Activated CD8-positive, alpha-beta memory T cell treated with anti-CD3 and anti-CD28 coated beads for 48 hours (primary cell): ENCODE data around the gene SEPTIN6.
"Not testable (repeated sequence)": the region's sequence is repeated elsewhere in the genome, so short reads cannot be mapped to it uniquely, and the experiment has no call there.

Experiments
- DNase-seq, 3 experiments: peaks; one replicate each; pipeline ENCODE4 v3.0.0-alpha.2; 2020; ENCODE audit warnings: low read depth in 2 of 3, low spot score in 2 of 3

The SEPTIN6 gene

DNA sequence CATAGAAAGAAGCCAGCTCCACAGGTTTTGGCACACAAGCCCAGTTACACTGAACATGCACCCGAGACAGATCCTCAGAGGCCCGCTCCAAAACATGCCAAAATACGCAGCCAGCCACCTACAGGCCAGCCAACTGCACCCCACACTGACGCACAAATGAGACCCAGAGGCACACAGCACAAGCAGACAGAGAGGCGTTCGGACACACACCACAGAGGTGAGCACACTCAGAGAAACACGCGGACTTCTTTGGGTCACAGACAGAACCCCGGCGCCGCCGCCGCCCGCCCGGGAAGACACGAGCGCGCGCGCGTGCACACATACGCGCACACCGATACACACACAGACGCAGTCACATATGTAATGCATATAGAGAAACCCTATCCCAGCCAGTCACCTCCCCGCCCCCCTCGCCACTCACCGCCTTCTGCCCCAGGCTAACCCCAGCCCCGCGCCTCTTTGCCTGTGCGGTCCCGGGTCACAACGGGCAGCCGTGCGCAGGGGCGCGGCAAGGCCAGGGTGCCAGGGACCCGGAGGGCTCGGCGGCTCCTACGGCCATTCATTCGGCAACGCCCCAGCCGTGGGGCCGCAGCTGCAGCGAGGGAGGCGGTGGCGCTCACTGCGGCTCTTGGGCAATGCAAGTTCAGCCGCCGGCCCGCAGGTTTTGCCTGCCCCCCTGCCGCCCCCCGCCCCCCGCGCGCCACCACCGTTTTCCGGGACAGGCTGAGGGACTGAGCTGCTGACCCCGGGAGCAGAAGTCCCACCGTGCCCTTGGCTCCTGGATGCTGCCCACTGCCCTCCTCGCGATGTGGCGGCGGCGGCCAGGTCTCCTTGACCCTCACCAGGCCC, 553 bp downstream of the SEPTIN6 start:
- no peak for DNase-seq

DNA sequence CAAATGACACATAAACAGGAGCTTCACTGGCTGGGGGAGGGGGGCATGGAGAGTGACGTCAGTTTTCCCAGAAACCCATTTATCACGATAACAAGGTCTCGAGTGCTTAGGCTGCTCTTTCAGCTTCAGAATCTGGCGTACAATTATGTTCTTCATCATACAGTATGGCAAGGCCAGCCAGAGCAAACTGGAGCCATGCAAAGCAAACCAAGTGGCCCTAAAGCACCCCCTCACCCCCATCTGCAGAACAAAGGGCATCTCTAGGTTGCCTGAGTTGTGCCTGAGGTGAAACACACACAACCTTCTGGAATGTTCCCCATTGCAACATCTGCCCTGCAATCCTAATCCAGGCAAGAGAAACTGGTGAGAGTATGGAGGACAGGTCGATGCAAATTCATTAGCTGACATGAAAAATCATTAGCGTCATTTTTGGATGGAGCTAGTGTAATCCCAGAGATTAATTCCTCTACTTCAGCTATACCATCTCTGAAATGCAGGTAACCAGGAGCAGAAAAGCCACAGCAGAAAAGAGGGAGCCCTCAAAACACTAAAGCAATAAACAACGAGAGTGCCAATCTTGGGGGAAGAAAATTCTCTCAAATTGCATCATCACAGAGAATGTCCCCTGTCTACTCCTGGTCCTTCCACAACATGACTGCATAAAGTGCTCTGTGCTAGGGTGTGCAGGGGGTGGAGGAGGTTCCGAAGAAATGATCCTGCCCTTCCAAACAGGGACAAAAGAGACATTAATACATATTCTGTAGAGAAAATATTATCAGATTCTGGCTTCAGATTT, 1.8 kb downstream of the SEPTIN6 start:
- DNase-seq: no peak

DNA sequence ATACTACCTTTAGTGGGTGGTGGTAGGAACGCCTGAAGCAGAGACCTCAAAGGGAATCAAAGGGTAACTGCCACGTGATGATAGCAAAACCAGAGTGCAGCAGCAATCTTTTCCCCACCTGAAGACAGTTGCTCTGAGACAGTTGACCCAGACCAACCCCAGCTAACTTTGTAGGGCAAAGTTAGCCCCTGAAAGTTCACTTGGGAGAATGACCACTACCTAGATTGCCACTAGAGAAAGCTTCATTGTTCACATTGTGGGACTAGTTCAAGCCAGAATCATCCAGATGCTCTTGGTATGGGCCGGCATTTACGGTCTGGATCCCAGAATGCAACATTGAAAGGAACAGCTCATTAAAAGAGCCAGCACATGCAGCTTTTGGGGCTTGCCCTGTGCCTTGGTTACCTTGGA, 4.1 kb downstream of the SEPTIN6 start:
- no peak for DNase-seq

DNA sequence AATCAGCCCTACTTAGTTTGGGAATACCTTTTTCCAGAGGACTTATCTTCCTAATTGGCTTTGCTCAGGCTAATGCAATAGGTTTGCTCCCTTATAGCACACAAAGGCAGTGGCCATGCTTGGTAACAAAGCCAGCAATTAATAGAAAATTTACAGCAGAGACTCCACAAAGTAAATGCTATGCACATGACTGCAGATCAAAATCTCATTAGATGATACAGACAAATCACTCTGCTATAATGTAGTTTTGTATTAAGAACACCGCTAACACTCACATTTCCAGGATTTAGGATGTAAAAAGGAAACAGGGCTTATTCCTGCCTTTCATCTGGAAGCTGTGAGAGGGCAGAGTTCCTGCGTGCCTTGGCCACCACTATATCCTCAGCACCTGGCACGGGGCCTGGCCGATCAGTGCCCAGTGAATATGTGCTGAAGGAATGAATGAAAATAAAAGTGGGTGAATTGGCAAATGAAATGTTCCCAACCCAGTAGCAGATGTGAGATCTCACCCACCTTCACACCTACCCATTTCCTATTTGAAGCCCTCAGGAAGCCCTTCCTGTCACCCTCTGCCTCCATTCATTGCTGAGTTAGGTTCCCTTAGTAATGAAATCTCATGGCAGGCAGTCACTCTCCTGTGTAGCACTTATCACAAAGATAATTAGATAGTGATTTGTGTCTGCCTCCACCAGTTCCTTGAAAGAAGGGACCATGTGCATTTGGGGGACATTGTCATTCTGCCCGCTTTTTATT, 5.1 kb downstream of the SEPTIN6 start:
- DNase-seq: no peak

DNA sequence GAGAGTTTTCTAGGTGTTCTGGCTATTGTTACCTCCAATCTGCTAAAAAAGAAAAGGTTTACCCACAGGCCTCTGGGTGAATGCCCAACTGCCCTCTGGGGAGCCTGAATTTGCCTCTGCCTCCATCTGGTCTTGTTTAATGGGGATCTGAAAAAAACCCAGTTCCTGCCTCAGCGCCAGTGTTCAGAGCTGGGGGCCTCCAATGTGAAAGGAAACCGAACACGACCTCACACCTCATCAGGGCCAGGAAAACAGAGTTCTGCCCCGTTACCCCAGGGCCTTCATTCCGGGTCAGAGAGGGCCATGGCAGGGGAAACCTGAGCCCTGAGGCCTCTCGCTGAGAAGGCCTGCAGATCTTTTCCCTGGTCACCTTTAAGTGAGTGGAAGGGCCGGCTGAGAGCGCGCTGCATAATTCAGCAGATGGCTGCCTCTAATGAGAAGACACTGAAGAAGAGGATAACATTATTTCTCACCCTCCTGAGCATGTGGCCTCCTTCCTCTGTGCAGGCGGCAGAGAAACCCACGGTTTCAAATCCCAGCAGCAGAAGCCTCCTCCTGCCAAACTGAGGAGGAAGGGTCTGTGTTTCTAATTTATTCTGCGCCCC, 6.8 kb downstream of the SEPTIN6 start:
- no peak for DNase-seq

DNA sequence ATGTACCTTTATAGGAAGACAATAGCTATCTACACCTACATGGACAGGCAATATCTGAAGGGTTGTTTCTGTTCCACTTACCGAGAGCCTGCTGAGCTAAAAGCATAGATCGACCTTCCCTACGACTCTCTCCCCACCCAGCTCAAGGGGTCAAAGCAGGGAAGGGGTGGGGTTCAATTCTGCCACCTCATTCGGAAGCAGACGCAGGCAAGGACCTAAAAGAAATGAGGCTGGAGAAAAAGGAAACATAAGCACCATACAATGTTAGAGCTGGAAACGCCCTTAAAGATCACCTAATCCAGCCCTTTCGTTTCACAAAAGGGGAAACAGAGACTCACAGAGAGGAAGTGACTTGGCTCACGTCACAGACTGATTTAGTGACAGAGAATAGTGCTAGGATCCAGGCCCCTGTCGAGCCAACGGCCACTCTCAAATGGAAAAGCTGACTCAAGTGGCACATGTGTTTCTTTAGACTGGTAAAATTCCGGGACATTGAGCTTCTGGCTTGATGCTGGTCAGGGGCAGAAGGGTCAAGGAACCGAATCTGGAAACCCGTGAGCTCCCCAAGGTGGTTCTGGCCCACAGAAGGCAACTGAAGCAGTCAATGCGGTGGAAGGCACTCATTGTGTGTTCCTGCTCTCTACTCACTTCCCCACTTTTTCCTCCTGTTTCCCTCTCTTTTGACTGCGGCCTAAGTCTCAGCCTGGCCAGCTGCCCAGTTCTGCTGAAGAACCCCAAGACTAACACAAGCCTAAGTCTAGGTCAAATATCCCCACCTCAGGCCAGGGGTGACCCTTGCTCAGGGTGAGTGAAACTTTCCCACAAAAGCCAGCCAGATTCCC, 7.5 kb downstream of the SEPTIN6 start:
- no peak for DNase-seq

DNA sequence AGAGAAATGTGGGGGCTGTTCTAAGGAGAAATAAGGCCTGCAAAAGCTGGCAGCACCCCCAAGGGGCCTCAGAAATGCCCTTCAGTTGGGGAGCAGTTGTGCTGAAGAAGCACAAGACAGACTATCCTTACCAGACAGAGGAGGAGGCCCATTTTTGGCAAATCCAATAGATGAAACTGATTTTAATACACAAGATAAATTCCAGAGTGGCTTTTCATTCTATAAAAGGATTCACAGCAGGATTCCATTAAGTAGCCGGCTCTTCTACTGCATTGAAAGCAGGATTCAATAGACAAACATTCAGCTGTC, 8.1 kb downstream of the SEPTIN6 start:
- DNase-seq: no peak

DNA sequence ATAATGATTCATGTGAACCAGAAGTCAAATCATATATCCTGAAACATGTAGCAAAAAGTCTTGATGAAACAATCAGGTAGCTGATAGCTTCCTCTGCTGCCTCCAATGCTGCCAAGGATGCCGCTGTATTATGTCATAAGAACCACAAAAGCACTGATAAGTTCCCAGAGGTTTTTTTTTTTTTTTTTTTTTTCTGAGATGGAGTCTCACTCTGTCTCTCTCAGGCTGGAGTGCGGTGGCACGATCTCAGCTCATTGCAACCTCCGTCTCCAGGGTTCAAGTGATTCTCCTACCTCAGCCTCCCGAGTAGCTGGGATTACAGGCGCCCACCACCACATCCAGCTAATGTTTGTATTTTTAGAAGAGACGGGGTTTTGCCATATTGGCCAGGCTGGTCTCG, 8.7 kb downstream of the SEPTIN6 start:
- not testable (repeated sequence) for DNase-seq

DNA sequence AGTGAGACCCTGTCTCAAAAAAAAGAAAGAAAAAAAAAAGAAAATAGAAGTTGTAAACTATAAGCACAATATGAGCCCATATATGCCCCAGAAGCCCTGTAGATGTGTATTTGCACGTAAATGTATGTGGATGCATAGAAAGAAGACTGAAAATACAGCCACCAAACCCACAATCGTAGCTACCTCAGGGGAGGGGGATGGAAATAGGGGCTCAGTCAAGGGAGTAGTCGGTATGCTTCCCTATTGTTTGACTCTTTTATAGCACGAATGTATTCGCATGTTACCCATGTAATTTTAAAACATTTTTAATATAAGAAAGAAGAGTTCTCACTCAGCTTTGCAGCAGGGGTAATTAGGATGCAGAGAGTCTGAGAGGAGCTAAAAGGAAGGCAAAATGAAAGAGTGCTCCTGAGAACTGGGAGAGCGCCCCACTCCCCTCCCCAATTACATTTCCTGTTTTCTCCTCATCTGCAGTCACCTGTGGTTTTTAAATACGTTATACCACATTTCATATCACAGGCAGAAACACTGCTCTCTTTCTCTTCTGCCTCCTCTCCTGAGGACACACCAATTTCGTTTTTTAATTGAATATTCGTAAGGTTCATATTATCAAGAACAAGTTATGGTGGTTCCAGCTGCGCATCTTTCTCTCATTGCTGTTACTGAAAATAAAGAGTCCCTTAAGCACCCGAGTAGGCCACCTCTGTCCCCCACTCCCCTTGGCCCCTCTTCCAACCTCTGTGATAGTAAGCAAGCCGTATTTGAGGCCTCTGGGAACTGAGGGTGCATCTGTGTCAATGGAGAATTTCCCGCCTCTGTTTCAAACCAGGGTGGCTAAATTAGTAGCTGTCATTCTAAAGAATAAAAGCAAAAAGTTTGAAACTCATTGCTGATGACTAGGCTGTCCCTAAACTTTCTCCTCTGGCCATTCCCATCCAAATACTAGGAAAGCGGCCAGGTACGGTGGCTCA, 10.7 kb downstream of the SEPTIN6 start:
- DNase-seq: no peak

DNA sequence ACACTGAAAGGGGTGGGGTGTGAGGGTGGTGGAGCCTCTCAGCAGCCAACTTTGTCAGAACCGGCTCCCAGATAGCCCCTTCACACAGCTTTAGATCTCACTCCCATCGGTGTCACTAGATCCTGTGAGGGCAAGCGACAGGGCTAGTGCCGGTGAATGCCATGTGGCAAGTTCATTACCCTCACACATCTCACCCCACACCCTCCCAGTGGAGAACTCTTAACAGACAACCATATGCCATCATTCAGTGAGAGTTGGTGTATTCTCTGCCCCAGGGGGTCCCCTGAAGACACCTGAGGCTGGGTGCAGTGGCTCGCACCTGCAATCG, 15.3 kb downstream of the SEPTIN6 start:
- DNase-seq: no peak

DNA sequence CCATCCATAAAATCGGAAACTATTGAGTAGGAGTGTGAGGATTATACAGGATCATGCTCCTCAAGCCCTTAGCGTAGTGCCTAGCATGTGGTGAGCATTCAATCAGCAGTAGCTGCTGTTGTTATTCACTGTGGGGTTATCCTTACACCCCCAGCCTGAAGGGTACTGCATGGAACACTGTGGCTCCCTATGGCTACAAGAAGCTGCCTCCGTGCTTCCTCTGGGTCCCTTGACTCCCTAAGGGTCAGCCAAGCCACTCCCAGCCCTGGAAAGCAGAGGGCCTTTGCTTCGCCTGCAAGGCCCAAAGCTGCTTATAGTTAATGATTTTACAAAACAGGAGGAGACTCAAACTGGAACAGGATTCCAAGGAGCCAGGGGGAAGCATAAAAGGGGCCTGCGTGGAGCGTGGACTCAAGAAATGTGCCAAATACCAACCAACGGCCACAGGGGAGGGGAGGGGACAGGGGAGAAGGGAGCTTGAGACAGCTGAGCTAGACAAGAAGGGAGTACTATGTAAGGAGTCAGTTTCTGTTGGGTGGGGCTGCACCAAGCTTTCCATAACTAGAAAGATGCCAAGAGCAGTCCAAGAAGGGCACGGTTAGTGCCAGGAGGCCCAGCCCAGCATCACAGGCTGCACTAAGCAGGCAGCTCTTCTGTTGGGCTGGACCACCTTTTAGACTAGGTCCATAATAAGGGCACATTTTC, 15.9 kb downstream of the SEPTIN6 start:
- DNase-seq: no peak

DNA sequence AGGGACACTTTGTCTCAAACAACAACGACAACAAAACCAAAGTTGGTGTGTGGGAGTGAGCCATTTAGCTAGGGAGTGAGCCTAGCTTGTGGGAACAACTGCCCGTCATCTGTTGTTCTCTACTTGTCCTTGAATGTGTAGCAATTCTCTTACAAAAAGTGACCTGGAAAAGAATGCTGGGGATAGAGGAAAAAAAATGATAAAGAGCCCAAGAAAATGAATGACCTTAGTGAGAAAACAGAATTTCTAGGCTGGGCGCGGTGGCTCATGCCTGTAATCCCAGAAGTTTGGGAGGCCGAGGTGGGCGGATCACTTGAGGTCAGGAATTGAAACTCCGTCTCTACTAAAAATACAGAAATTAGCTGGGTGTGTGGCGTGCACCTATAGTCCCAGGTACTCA, 19.6 kb downstream of the SEPTIN6 start:
- DNase-seq: no peak

DNA sequence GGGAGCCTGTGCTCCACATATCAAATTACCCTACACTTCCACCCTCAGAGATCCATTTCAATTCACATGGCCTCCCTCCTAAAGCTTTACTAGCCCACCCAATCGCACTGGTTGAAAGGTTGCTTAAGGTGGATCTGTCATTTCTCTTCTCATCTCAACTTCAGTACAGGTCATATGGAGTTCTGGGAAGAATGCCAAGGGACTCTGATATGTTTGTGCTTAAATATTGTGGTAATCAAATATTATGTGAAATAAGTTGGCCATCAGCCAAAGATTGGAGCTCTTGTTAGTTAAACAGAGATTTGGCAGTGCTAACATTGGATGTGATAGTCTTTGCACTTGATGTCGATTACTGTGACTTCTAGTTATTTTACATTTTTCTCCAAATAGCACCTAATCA, 20.5 kb downstream of the SEPTIN6 start:
- DNase-seq: no peak

DNA sequence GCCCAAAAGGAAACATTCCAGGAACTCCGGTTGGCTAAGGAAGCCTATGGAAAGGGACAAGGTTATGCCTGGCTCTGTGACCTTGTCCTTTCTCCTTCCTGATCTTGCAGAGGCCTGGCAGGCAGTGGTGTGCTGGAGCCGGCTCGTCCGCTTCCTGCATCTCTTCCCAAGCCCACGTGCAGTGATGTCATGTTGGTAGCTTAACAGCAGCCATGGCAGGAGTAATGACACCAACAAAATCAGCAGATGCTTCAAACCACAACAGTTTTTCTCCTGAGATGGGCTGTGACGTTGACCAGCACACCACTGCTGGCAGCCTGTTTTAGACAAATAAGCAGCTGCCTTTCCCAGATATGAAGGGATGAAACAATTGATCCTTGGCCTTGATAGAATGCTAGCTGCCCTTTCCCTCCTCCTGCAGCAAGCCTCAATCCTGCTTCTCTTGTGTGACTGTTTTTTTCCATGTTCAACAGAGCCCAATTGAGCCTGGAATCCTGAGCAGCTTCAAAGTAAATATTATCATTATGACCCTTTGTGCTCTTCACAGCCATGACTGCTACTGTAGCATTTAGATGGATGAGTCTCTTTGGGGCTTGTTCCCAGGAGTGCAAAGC, 23.4 kb downstream of the SEPTIN6 start:
- DNase-seq: no peak

DNA sequence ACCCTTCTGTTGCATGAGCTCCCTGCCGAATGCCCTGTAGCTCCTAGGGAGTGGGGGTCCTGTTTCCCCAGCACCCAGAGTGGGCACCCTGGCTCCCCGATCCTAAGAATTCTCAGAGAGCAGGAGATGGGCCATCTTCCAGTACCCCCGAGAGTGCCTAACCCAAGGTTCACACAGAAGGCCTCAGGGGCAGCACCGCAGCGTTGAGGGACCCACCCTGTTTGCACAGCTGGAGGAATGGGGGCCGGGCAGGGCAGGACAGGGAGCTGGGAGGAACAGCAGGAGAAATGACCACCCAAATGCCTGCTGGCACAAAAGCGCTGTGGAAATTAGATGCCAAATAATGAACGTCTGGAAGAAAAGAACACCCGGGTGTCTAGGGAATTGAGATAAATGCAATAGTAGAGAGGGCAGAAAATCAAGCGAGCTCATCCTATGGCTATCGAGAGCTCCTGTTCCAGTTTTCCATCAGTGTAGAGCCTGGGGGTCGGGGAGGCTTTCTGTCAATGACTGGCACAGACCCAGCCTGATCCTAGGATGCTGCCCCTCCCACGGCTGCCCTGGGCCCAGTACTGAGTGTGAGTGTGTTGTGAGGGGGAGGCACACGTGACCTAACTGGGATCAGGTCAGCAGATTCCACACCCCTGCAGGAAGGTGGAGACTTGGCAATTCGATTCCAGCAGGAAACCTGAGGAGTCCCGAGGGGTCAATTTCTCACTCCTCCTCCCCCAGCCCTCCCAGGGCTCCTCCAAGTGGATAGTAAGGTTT, 25.7 kb downstream of the SEPTIN6 start:
- DNase-seq: no peak

DNA sequence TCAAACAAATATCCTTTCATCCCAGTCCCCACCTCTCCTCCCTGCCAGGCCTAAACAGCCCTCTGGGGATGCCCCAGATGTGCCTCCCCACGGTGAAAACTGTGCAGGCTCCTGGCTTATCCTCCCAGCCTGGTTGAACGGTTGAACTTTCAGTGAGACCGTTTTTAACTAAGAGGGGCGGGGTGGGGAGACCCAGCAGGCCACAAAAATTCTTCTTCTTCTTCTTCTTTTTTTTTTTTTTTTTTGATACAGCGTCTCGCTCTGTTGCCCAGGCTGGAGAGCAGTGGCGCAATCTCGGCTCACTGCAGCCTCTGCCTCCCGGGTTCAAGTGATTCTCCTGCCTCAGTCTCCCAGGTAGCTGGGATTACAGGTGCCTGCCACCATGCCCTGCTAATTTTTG, 28.1 kb downstream of the SEPTIN6 start:
- not testable (repeated sequence) for DNase-seq

DNA sequence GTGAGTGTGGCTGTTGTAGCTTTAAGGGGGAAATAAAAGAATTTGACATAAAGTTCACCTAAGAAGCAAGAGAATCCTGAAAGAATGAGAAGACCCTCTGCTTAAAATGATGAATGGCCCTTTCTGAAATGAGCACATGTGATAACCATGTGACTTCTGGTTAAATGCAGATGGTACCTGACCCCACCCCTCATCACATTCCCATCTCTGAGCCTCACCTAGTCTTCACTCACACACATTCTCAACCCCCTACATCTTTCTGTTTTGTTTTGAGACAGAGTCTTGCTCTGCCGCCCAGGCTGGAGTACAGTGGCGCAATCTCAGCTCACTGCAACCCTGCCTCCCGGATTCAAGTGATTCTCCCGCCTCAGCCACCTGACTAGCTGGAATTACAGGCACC, 31.5 kb downstream of the SEPTIN6 start:
- no peak for DNase-seq

DNA sequence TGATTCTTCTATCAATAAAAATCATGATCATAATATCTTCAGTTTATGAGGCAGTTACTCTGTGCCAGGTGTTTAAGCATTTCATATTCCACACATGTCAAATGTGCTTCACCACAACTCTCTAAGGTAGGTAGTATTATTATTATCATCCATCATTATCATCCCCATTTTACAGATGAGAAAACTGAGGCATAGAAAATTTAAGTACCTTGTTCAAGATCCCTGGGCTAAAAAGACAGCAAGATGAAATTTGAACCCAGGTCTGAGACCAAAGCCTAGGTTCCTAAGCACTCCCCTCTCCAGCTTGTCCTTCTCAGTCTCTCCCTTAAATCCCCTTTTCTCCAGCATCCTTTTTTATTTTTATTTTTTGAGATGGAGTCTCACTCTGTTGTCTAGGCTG, 33.4 kb downstream of the SEPTIN6 start:
- no peak for DNase-seq
